Fibroblast of mammary gland (primary cell): ENCODE results near the gene NCAPG.
A peak's percentile ranks its signal among the peaks of the same experiment; 100 is the strongest.

Source experiments
- DNase-seq: peaks from one replicate; pipeline ENCODE4 v3.0.0-alpha.2; 2010; ENCODE audit warnings: low read depth
- H3K4me3 ChIP-seq: 2 replicates; pipeline ENCODE4 v1.5.1; 2011; ENCODE audit warnings: low read depth, mild to moderate bottlenecking, low read length, moderate library complexity; ENCODE audit not compliant: control insufficient read depth
- TF ChIP-seq, protein P1 (sequence below): conservative IDR thresholded peaks from 2 replicates; pipeline ENCODE4 v1.5.1; 2011; ENCODE audit warnings: low read depth, low read length, inconsistent platforms; ENCODE audit not compliant: control insufficient read depth, insufficient read depth

The NCAPG gene

DNA sequence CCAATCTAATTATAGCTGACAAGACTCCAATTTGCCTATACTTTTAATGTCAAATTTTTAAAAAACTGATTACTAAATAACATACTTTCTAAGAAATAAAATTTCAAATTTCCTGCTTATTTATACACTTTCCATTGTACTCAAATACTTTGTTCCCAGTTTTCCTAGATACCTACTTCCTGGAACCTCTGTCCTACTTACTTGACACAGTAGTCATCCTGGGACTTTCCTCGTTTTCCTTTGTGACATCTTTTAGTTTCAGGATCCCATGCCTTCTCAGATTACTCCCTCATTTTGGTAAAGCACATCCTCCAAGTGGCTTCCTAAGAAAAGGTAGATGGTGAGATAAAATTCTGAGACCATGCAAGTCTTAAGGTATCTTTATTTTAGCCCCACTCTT, 16.0 kb upstream of the NCAPG start:
- no peak for DNase-seq
- no peak overlapping the region for H3K4me3 ChIP-seq
- TF ChIP-seq, protein P1, sequence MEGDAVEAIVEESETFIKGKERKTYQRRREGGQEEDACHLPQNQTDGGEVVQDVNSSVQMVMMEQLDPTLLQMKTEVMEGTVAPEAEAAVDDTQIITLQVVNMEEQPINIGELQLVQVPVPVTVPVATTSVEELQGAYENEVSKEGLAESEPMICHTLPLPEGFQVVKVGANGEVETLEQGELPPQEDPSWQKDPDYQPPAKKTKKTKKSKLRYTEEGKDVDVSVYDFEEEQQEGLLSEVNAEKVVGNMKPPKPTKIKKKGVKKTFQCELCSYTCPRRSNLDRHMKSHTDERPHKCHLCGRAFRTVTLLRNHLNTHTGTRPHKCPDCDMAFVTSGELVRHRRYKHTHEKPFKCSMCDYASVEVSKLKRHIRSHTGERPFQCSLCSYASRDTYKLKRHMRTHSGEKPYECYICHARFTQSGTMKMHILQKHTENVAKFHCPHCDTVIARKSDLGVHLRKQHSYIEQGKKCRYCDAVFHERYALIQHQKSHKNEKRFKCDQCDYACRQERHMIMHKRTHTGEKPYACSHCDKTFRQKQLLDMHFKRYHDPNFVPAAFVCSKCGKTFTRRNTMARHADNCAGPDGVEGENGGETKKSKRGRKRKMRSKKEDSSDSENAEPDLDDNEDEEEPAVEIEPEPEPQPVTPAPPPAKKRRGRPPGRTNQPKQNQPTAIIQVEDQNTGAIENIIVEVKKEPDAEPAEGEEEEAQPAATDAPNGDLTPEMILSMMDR: no peak

DNA sequence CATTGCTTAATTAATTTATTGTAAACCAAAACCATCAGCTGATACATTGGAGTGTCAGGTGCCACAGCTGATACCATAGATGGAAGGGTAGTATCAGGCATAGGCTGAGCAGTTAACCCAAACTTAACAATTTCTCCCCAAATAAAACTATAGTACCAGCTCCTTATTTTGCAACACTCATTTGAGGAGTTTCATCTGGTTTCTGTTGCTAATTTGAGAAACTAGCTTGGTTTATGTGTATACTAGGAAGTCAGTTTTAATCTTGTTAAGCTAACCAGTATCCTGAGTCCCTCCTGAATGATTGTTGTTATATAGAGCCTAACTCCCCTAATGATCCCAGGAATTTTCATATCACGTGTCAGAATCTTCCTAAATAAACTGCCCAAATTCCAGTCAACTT, 13.0 kb upstream of the NCAPG start:
- no peak for DNase-seq
- H3K4me3 ChIP-seq: no peak overlapping the region
- TF ChIP-seq, protein P1: no peak

DNA sequence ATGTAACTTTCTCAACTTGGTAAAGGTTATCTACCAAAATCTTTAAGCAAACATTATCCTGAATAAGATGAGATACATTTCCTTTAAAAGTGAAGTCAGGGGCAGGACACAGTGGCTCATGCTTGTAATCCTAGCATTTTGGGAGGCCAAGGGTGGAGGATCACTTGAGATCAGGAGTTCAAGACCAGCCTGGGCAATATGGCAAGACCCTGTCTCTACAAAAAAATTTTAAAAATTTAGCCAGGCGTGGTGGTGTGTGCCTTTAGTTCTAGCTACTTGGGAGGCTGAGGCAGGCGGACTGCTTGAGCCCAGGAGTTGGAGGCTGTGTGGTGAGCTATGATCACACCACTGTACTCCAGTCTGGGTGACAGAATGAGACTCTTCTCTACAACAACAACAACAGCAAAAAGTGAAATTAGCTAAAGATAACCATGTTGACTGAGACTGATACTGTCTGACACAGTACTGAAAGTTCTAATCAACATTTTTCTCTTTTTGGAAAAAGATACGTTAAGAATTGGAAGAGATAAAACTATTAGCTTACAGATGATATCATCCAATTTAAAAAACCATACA, 5.1 kb upstream of the NCAPG start:
- DNase-seq: no peak
- H3K4me3 ChIP-seq: no peak overlapping the region
- TF ChIP-seq, protein P1: no peak

DNA sequence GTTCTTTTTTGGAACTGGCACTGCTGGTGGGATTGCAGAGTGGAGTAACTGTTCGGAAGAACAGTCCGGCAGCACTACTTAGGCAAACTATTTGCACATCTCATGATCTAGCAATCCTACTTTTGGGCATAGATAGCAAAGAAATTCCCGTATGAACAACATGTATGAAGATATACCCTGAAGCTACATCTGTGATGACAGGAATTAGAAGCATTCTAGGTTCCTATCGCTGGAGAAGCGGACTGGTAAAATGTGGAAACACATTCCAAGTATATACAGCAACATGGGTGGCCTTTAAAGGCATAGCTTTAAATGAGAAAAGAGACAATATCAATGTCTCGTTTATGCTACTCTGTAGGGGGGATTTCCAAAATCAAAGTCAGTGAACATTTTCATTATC, 3.3 kb upstream of the NCAPG start:
- TF ChIP-seq, protein P1: no peak
- peak overlapping the region; percentile 25 for H3K4me3 ChIP-seq
- peak; percentile 15 for DNase-seq

DNA sequence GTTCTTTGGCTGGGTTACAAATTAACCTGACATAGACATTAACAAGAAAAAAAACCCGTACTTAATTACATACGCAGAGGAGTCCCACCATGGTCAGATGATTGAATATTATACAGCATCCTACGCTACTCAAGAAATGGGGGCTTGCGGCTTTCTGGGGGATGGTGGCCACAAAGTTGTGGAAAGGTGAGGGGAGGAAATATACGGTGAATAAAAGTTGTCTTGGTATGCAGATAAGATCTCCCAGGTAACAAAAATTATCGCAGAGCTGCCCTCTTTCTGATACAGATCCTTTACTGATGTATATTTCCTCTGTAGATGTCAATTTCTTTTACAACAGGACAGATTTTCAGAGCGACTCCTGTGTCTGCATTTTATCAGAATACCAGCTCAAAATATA, 1.1 kb upstream of the NCAPG start:
- H3K4me3 ChIP-seq: peak overlapping the region; percentile 91

DNA sequence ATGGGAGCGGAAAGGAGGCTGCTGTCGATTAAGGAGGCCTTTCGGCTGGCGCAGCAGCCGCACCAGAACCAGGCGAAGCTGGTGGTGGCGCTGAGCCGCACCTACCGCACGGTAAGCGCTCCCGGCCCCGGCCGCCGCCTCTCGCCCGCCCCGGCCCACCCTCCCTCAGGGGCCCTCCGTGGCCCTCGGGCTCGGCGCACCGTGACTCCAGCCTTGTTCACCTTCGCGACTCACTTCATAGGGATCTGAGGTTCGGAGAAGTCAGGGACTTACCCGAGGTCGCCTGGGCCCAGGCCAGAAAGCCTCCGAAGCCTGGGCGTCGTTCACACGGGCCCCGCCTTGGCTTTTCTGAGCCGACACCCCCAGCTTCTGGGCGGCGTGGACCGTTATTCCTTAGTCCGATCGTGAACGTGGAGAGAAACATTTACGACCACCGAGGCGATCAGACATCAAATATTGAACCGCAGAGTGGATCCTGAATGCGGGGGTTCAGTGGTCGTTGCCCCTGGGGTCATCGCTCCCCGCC, 362 bp downstream of the NCAPG start:
- TF ChIP-seq, protein P1: no peak
- DNase-seq: peak; percentile 23
- H3K4me3 ChIP-seq: peak overlapping the region; percentile 91

More for the DNA sequence above, 1.1 kb upstream of the NCAPG start:
- no peak for DNase-seq
- TF ChIP-seq, protein P1: no peak
